Stimulated activated CD8-positive, alpha-beta memory T cell treated with anti-CD3 and anti-CD28 coated beads, Interleukin-2, amount 100 ng/mL, for 1 hour (primary cell): ENCODE measurements around the gene OR8H2.
"Not testable (repeated sequence)": the region's sequence is repeated elsewhere in the genome, so short reads cannot be mapped to it uniquely, and the experiment has no call there.

Source experiments
- DNase-seq, 2 donors: peaks; one replicate each; pipeline ENCODE4 v3.0.0-alpha.2; 2020; ENCODE audit warnings: low read depth in 2 of 2

OR8H2 gene

GRCh38 chr11:56103210-56103737 is at the start of gene OR8H2:
OR8H2 (plus strand) TSS chr11:56103687; CDS start chr11:56105043, 1,356 bp downstream.
- DNase-seq, result no peak

- DNase-seq, result not testable (repeated sequence)
Observed at GRCh38 chr11:56056366-56056765, 47.1 kb upstream of the OR8H2 start.

GRCh38 chr11:56057661-56058237 is 45.7 kb upstream of the OR8H2 start:
- not testable (repeated sequence) for DNase-seq

GRCh38 chr11:56058260-56058780 is 45.2 kb upstream of the OR8H2 start:
- DNase-seq, result not testable (repeated sequence)

GRCh38 chr11:56066980-56067379 is 36.5 kb upstream of the OR8H2 start:
- DNase-seq, result no peak

- DNase-seq, result no peak
Observed at GRCh38 chr11:56089697-56090096, 13.8 kb upstream of the OR8H2 start.

GRCh38 chr11:56093008-56093407 is 10.5 kb upstream of the OR8H2 start, which contains the start of gene OR8I2:
OR8I2 (plus strand) TSS chr11:56093308; CDS start chr11:56093308, 0 bp downstream.
- no peak for DNase-seq

- no peak for DNase-seq
Observed at GRCh38 chr11:56122073-56122472, 18.6 kb downstream of the OR8H2 start, which contains the start of gene OR8H3. OR8H3 (plus strand) TSS chr11:56122373; CDS start chr11:56122373, 0 bp downstream.

- no peak for DNase-seq
Observed at GRCh38 chr11:56140151-56140661, 36.7 kb downstream of the OR8H2 start, which contains the start of gene OR8J3. OR8J3 (minus strand) TSS chr11:56140201; CDS start chr11:56137718, 2,483 bp downstream.

GRCh38 chr11:56143681-56144080 is 40.2 kb downstream of the OR8H2 start:
- not testable (repeated sequence) for DNase-seq

GRCh38 chr11:56151376-56151775 is 47.9 kb downstream of the OR8H2 start:
- no peak for DNase-seq

- no peak for DNase-seq
Observed at GRCh38 chr11:56152333-56152732, 48.8 kb downstream of the OR8H2 start.
